GM12874 (cell line): Measurements from ENCODE around the gene PPP6R2.

ENCODE experiments used
- TF ChIP-seq, protein P1 (sequence below): IDR thresholded peaks from 2 replicates; pipeline ENCODE4 v1.5.1; 2011; ENCODE audit warnings: low read depth, mild to moderate bottlenecking, control low read depth, low read length, moderate library complexity; ENCODE audit not compliant: insufficient read depth

Gene PPP6R2

DNA sequence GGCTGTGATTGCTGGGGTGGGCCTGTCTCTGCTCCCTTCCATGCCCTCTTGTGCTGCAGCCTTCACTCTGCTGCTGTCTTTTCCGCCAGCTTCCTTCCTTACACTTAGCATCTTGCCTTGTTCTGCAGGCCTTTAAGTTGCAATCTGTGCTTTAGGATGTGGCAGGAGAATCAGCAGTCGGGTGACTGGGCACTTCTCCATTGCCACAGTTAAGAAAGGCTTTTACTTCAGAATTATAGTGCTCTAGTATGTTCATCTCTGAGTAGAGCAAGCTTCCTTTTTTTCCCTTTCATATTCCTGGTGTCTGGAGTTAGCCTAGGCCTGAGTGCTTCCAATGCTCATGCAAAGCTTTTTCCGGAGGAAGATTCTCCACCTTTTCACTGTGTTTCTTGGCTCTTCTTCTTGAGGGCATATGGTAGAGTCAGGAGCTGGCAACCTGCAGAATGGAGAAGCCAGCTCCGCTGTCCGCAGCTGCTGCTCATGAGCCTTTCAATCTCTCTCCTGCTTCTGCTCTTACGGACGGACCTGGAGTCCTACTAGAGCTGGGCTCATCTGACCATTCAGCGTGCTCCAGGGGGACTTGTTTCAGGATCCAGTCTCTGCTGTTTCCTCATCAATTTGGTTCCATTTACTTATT is 20.2 kb downstream of the PPP6R2 start:
- TF ChIP-seq, protein P1, sequence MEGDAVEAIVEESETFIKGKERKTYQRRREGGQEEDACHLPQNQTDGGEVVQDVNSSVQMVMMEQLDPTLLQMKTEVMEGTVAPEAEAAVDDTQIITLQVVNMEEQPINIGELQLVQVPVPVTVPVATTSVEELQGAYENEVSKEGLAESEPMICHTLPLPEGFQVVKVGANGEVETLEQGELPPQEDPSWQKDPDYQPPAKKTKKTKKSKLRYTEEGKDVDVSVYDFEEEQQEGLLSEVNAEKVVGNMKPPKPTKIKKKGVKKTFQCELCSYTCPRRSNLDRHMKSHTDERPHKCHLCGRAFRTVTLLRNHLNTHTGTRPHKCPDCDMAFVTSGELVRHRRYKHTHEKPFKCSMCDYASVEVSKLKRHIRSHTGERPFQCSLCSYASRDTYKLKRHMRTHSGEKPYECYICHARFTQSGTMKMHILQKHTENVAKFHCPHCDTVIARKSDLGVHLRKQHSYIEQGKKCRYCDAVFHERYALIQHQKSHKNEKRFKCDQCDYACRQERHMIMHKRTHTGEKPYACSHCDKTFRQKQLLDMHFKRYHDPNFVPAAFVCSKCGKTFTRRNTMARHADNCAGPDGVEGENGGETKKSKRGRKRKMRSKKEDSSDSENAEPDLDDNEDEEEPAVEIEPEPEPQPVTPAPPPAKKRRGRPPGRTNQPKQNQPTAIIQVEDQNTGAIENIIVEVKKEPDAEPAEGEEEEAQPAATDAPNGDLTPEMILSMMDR: no peak

- TF ChIP-seq, protein P1: no peak
Observed at GRCh38 chr22:50367778-50368500, 24.8 kb downstream of the PPP6R2 start.

DNA sequence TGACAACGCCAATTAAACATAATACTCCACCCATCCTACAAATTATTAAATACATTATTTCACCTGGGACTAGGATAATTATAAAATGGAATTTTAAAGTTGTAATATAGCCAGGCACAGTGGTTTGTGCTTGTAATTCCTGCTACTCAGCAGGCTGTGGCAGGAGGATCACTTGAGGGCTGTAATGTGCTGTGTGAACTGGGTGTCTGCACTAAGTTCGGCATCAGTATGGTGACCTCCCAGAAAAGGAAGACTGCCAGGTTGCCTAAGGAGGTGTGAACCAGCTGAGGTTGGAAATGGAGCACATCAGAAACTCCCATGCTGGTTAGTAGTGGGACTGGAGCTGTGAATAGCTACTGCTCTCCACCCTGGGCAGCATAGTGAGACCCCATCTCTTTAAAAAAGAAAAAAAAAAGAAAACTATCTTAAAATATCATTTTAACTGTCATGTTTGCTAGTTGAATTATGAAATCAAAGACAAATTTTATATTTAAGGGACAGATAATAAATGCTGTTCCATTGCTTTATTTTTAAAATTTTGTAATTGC is 28.0 kb downstream of the PPP6R2 start:
- TF ChIP-seq, protein P1: no peak

DNA sequence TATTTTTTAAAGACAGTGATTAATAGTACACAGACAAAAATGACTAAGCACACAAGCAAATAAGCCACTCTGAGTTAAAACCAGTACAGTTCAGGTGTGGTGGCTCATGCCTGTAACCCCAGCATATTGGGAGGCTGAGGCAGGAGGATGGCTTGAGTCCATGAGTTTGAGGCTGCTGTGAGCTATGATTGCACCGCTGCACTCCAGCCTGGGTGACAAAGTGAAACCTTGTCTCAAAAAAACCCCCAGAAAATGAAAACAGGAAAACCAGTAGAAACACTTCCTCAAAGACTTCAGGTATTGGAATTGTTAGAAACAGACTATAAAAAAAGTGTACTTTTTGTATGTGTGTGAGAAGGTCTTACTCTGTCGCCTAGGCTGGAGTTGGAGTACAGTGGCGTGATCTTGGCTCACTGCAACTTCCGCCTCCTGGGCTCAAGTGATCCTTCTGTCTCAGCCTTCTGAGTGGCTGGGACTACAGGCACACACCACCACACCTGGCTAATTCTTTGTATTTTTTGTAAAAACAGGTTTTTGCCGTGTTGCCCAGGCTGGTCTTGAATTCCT is 33.0 kb downstream of the PPP6R2 start:
- TF ChIP-seq, protein P1: no peak

GRCh38 chr22:50396751-50397370 is 53.7 kb downstream of the PPP6R2 start:
- TF ChIP-seq, protein P1: no peak

GRCh38 chr22:50398831-50399648 is 55.9 kb downstream of the PPP6R2 start:
- TF ChIP-seq, protein P1: no peak
